Measurements from ENCODE around the gene BMP2K.

Gene BMP2K

DNA sequence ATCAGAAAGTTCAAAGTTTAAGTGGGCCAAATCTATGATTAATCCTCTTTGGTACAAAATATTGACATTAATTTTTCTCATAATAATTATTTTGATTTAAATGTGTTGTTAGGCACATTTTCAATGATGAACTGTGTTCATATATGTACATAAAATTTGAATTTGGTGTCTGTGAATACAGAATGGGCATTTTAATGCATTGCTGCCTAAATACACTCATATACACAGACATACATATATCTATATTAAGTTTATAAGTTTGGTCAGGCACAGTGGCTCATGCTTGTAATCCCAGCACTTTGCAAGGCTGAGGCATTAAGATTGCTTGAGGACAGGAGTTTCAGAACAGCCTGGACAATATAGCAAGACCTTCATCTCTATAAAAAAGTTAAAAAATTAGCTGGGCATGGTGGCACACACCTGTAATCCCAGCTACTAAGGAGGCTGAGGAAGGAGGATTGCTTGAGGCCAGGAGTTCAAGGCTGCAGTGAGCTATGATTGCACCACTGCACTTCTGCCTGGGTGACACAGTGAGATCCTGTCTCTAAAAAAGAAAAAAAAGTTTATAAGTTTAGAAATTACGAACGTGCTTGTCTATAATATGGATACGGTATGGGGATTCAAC lies 12.3 kb upstream of the BMP2K start:
- in situ Hi-C loops (cut with MboI; ENCODE audit: low sequenced_read_pairs): no loop called here

DNA sequence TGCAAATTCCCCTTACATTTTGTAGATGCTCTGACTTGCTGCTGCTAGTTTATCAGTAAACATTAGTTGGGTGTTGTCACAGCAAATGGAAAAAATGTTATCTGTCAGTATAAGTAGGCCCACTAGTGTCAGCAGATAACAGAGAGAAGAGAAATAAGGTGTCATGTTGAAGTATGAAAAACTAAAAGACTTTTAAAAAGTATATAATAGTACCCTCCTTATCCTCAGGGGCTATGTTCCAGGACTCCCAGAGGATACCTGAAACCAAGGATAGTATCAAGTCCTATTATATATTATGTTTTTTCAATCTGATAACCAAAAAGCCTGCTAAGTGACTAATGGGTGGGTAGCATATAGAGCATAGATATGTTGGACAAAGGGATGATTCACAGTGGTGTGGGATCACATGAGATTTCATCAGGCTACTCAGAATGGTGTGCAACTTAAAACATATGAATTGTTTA lies 11.6 kb upstream of the BMP2K start:
- in situ Hi-C loops (cut with MboI; ENCODE audit: low sequenced_read_pairs): no loop called here

GRCh38 chr4:78765432-78766006 lies 10.6 kb upstream of the BMP2K start:
- in situ Hi-C loops (cut with MboI; ENCODE audit: low sequenced_read_pairs): no loop called here

- in situ Hi-C loops (cut with MboI; ENCODE audit: low sequenced_read_pairs): no loop called here
Observed at GRCh38 chr4:78766026-78766425, 10.1 kb upstream of the BMP2K start.

DNA sequence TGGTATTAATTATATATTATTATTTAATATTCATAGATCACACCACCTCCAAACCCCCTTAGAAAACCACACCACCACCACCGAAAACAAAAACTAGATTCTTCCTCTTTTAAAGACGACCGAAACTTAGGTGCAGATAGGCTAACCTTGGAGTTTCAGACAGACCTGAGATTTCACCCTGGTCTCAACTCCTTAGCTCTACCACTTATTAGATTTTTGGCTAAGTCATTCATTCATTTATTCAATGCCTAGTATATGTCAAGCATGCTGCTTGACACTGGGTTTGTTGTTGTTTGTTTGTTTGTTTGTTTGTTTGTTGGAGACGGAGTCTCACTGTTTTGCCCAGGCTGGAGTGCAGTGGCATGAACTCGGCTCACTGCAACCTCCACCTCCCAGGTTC lies 9.5 kb upstream of the BMP2K start:
- in situ Hi-C loops (cut with MboI; ENCODE audit: low sequenced_read_pairs): no loop called here

- in situ Hi-C loops (cut with MboI; ENCODE audit: low sequenced_read_pairs): no loop called here
Observed at GRCh38 chr4:78767350-78767749, 8.8 kb upstream of the BMP2K start.

- in situ Hi-C loops (cut with MboI; ENCODE audit: low sequenced_read_pairs): no loop called here
Observed at GRCh38 chr4:78768452-78769180, 7.5 kb upstream of the BMP2K start.

DNA sequence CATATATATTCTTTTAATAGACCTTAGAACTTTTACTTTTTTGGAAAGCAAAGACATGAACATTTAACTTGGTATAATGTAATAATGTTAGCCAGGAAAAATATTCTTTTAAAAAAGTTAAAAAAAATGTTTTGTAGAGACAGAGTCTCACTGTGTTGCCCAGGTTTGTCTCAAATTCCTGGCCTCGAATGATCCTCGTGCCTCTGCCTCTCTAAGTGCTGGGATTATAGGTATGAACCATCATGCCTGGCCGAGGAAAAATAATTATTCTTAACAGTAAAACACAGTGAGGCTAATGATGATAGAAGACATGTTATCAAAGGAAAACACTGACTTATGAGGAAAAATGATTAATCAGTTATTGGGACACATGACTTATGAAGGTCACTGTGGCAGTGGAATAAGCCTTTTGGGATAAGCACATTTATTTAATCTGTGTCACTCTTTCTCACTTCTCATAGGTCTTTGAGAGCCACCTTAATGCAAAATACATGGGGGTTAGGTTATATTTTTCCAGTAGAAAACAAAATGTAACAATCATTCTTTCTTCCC lies 6.0 kb upstream of the BMP2K start:
- in situ Hi-C loops (cut with MboI; ENCODE audit: low sequenced_read_pairs): no loop called here

- in situ Hi-C loops (cut with MboI; ENCODE audit: low sequenced_read_pairs): no loop called here
Observed at GRCh38 chr4:78772526-78773091, 3.5 kb upstream of the BMP2K start.

- in situ Hi-C loops (cut with MboI; ENCODE audit: low sequenced_read_pairs): no loop called here
Observed at GRCh38 chr4:78774417-78774816, 1.7 kb upstream of the BMP2K start.

DNA sequence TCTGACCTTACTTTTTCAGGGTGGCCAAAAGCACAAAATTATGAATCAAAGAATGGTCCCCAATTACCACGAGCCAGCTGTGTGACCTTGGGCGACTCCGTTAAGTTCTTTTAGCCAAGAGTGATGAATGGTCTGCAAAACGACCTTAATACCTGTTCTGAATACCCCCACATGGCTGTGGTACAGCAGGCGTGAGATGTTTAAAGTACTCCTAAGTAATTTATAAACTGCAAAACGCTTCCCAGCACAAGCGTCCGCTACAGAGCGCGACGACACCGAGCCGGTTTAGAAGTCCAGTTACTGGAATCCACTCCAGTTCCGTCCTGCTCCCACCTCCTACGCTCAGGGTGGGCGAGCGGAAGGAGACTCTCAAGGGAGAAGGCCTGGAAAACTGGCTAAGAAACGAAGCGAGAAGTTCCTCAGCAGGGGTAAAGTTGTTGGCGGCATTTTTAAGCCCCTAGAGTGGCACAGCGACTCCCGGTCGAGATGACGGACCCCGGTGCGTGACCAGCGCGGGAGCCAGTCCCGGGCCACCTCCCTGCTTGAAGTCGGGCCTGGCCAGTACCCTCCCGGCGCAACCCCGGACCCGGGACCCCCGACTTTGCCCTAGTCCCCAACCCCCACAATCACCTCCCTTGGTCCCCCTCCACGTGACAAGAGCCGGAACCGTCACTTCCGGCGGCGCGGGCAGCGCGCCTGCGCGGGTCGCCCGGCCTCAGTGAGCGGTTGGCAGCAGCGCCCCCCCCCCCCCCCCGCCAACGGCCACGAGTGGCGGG lies 659 bp upstream of the BMP2K start:
- in situ Hi-C loops (cut with MboI; ENCODE audit: low sequenced_read_pairs): no loop called here

DNA sequence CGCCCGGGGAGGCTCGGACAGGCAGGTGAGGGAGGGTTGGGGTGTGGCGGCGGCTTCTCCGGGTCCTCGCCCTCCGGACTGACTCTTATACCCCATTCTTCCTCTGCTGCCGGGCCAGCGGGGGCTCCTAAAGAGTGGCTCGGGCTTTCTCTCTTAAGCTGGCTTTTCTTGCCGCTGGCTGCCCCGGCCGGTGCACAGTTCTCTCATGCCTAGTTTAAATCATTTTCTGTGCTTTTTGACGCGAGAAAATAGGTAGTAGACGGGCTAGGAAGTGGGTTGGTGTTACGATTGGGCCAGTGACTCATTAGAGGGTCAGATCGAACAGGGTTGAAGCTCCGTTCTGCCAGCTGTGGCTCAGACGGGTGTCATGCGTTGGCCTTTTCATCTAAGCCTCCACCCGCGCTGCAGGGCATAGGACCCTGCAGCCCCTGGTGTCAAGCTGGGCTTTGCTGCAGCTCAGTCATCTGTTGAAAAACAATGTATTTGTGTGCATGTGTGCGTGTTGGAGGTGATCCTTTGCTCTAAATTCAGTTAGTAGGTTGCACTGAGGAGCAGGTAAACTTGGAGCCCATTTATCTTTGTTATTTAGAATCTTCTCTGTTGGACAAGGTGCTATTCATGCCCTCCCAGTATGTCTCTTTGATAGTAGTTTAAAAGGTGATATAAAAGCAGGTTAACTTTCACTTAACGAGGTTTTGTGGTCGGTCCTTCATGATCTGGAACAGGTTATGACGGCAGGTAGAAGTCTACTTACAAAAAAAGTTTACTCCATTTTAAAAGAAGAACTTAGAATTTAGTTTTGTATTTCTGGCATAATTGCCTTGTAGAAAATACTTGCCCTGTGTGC lies 802 bp downstream of the BMP2K start:
- in situ Hi-C loops (cut with MboI; ENCODE audit: low sequenced_read_pairs): no loop called here

DNA sequence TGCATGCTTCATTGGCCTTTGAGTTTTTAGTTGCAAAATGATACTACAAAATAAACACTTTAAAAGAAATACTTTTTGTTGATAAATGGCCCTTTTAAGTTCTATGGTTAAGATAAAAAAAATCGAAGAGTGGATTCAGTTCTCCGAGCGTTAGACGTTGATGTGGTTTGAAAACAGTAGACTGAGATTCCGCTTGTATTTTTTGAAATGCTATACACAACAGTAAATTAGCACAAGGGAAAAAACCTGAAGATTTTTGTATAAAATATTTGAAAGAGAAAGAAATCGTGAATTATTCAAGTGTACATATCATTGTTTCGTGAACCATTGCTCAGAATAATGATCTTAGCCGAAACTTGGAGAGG lies 1.4 kb downstream of the BMP2K start:
- in situ Hi-C loops (cut with MboI; ENCODE audit: low sequenced_read_pairs): no loop called here

DNA sequence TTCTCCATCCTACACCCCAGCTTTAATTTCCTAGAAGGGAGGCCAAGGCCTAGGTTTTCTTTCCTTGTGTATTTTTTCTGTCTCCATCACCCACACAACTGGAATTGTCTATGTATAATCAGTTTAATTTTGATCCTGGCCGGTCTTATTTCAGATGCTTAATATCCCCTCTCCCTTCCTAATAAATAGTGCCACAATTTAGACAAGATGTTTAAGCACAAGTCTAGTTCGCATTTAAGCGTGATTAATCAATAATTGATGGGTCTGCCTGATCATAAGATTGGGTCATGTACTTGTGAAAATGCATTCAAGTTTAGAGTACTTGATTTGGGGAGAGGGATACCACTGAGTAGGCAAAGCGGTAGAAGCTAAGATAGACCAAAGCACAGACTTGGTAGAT lies 2.4 kb downstream of the BMP2K start:
- in situ Hi-C loops (cut with MboI; ENCODE audit: low sequenced_read_pairs): no loop called here

DNA sequence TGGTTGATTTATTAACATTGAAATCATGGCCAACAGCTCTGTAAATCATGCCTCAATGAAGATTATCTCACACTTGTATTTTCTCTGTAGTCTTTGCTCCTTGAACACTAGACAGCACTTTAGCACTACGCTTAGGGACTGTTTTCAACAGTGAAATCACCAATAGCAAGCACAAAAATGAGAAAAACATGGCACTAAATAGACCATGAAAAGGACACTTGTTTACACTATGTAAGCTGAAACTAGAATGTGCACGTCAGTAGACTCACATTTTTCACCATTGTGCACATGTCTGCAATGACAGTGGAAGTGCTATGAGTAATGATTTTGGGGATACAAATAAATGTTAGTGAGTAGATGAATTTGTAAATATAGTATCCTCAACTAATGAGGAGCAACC lies 3.1 kb downstream of the BMP2K start:
- in situ Hi-C loops (cut with MboI; ENCODE audit: low sequenced_read_pairs): no loop called here

- in situ Hi-C loops (cut with MboI; ENCODE audit: low sequenced_read_pairs): no loop called here
Observed at GRCh38 chr4:78780093-78780492, 3.9 kb downstream of the BMP2K start.

GRCh38 chr4:78781139-78781538 lies 5.0 kb downstream of the BMP2K start:
- in situ Hi-C loops (cut with MboI; ENCODE audit: low sequenced_read_pairs): no loop called here

DNA sequence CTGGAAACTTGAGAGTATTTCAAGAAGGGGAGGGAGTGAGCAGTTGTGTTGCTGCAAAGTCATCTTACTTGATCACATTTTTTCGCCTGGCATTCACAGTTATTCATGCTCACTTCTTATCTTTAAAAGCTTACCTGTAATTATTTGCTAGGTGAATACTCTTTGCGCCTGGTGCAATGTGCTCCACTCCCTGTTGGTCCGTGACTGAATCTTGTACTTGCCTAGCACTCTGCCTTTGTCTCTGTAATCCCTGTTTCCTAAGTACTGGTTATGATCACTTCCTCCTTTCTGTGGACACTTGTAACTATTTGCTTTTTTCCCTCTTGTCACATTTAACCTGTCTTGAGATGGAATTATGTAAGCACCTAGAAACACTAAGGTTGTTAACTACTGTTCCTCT lies 5.8 kb downstream of the BMP2K start:
- in situ Hi-C loops (cut with MboI; ENCODE audit: low sequenced_read_pairs): no loop called here

- in situ Hi-C loops (cut with MboI; ENCODE audit: low sequenced_read_pairs): no loop called here
Observed at GRCh38 chr4:78784236-78784865, 8.2 kb downstream of the BMP2K start.

All from HL-60/S4 treated with retinoic acid at 250 ng/mL for 4 days and 3 days (cell line).